ENCODE results near the gene PNKD. TPM values are rescaled to one million over a fixed set of nuclear protein-coding genes. Genes with fewer than 3 reads are reported as not detected.

The PNKD gene
- total and polyA plus RNA-seq, 10 of the 15 experiments (the other 5 are each of a cell fraction or from before 2014, with no cell fraction given) = 27.2 to 106 (median 61.3) TPM

- Histone ChIP-seq H3K36me3 (ENCODE audit: control insufficient read depth in 2 of 2, insufficient read depth in 2 of 2, low read length in 1 of 2) (peaks cover 10 to 18% of the 10 kb centered on the region in 2 experiments; a peak in 3 of 4 replicates), H3K9me3 (replicated peaks; ENCODE audit: control insufficient read depth, insufficient read depth, low read length) (no peaks in the 10 kb centered on the region), H3K27ac (ENCODE audit: control insufficient read depth, insufficient read depth) (no peak overlapping the region), H3K4me1 (ENCODE audit: control insufficient read depth, insufficient read depth, low read length) (peaks cover 16% of the 10 kb centered on the region), H2AFZ (ENCODE audit: control insufficient read depth, low read depth, low read length) (no peak overlapping the region), H3K4me3 (no peak overlapping the region), H4K20me1 (ENCODE audit: control insufficient read depth, insufficient read depth) (no peaks in the 10 kb centered on the region), H3K9ac (ENCODE audit: control insufficient read depth, insufficient read depth, low read length) (no peak overlapping the region), H3K27me3 (replicated peaks in 1 of 2; ENCODE audit: control insufficient read depth in 2 of 2, insufficient read depth in 2 of 2, low read length in 1 of 2) (no peaks in the 10 kb centered on the region), H3K79me2 (ENCODE audit: control insufficient read depth, insufficient read depth, low read length) (peaks cover under 1% of the 10 kb centered on the region), H3K4me2 (ENCODE audit: control insufficient read depth, insufficient read depth) (no peak overlapping the region)
- intact Hi-C loops (cut with micrococcal nuclease; ENCODE audit: unreplicated experiment) = no loop called here
- SMC1A ChIA-PET (ENCODE audit: uncharacterized antibody, unreplicated experiment) = interaction anchor here (0.5 kb wide), 1 partner anchor 48 kb away, joined by 3 read pairs; no protein-coding TSS in a partner anchor
- ATAC-seq (peak; percentile 49), DNase-seq (ENCODE audit: low read depth, low spot score) (no peak), FAIRE-seq (no peak)
- WGBS (ENCODE audit: insufficient coverage, insufficient replicate concordance, low lambda C conversion rate, missing lambda C conversion rate) = 85% methylated on average over 17 of the region's 17 CpGs
- in situ Hi-C loops (cut with MboI) = no loop called here
- no peak for TF ChIP-seq KDM1A (IDR thresholded peaks at IDR 0.05; ENCODE audit: borderline replicate concordance)
- TF ChIP-seq NFYA (IDR thresholded peaks at IDR 0.05; ENCODE audit: borderline replicate concordance, low read depth, low read length) = no peak
- no peak for TF ChIP-seq WRNIP1 (IDR thresholded peaks at IDR 0.05; ENCODE audit: borderline replicate concordance, low read depth, low read length)
- TF ChIP-seq SKIL (IDR thresholded peaks at IDR 0.05; ENCODE audit: low read depth, poor library complexity, severe bottlenecking) = no peak
- no peak for TF ChIP-seq EP300 (IDR thresholded peaks at IDR 0.05; ENCODE audit: borderline replicate concordance in 1 of 2, control insufficient read depth in 1 of 2, low read depth in 2 of 2, low read length in 2 of 2)
- TF ChIP-seq, protein P1, sequence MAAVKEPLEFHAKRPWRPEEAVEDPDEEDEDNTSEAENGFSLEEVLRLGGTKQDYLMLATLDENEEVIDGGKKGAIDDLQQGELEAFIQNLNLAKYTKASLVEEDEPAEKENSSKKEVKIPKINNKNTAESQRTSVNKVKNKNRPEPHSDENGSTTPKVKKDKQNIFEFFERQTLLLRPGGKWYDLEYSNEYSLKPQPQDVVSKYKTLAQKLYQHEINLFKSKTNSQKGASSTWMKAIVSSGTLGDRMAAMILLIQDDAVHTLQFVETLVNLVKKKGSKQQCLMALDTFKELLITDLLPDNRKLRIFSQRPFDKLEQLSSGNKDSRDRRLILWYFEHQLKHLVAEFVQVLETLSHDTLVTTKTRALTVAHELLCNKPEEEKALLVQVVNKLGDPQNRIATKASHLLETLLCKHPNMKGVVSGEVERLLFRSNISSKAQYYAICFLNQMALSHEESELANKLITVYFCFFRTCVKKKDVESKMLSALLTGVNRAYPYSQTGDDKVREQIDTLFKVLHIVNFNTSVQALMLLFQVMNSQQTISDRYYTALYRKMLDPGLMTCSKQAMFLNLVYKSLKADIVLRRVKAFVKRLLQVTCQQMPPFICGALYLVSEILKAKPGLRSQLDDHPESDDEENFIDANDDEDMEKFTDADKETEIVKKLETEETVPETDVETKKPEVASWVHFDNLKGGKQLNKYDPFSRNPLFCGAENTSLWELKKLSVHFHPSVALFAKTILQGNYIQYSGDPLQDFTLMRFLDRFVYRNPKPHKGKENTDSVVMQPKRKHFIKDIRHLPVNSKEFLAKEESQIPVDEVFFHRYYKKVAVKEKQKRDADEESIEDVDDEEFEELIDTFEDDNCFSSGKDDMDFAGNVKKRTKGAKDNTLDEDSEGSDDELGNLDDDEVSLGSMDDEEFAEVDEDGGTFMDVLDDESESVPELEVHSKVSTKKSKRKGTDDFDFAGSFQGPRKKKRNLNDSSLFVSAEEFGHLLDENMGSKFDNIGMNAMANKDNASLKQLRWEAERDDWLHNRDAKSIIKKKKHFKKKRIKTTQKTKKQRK (IDR thresholded peaks at IDR 0.05; ENCODE audit: low read depth, low read length) = no peak
- TF ChIP-seq ELK1 (IDR thresholded peaks at IDR 0.05; ENCODE audit: low read depth, low read length) = no peak
- no peak for TF ChIP-seq HCFC1 (IDR thresholded peaks at IDR 0.05; ENCODE audit: low read length)
- TF ChIP-seq NFIC (IDR thresholded peaks at IDR 0.05; ENCODE audit: low read depth, low read length) = no peak
- TF ChIP-seq RB1 (IDR thresholded peaks at IDR 0.05; ENCODE audit: borderline replicate concordance) = no peak
- TF ChIP-seq CEBPB (IDR thresholded peaks at IDR 0.05; ENCODE audit: borderline replicate concordance in 1 of 2, low read depth in 2 of 2, low read length in 2 of 2) = no peak
- CTCF ChIA-PET = interaction anchor here (1.2 kb wide), 1 partner anchor 11 kb away, joined by 3 read pairs; no protein-coding TSS in a partner anchor
- no TSS peak for BruUV-seq (replicated peaks)
- RAD21 ChIA-PET (ENCODE audit: unreplicated experiment) = no interaction called here
- POLR2A ChIA-PET = no interaction called here
Measured at GRCh38 chr2:218263817-218264641, 6.3 kb upstream of the PNKD start.
